Upper lobe of right lung (tissue), 1 donor: ENCODE measurements around the gene SERTAD3. TPM values are rescaled to one million over a fixed set of nuclear protein-coding genes. Genes with fewer than 3 reads are reported as not detected.
A peak's percentile ranks its signal among the peaks of the same experiment; 100 is the strongest.

Experiments used
- ATAC-seq: fragments of 200-7000 bp; cut with Tn5 transposase; one replicate; pipeline ENCODE4 v1.9.1; 2020; ENCODE audit warnings: mild to moderate bottlenecking, moderate library complexity
- DNase-seq: peaks from one replicate; pipeline ENCODE4 v3.0.0-alpha.2; 2020
- H3K27ac ChIP-seq: fragments of 200-600 bp; one replicate; pipeline ENCODE4 v1.8.0; 2022
- H3K27me3 ChIP-seq: fragments of 200-600 bp; one replicate; pipeline ENCODE4 v1.8.0; 2022; ENCODE audit warnings: mild to moderate bottlenecking
- H3K36me3 ChIP-seq: fragments of 200-600 bp; one replicate; pipeline ENCODE4 v1.8.0; 2022
- H3K4me1 ChIP-seq: fragments of 200-600 bp; one replicate; pipeline ENCODE4 v1.8.0; 2022
- H3K4me3 ChIP-seq: fragments of 200-600 bp; one replicate; pipeline ENCODE4 v1.8.0; 2022; ENCODE audit warnings: mild to moderate bottlenecking
- H3K9me3 ChIP-seq: fragments of 200-600 bp; one replicate; pipeline ENCODE4 v1.8.0; 2022
- intact Hi-C: fragments of 100-400 bp; cut with DNase I; formaldehyde crosslinking; loops from one replicate; pipeline ENCODE4 v1.11.0; 2022
- total RNA-seq: library from RNA; stranded (reverse); fragmentation: NEBNext Ultra II Directional; extraction: Animal tissue kit (Norgen Biotek cat#: 25700); gene quantifications from one replicate; pipeline ENCODE4 v1.2.1, GENCODE V29; 2021
- TF ChIP-seq, protein P1 (sequence below): fragments of 200-600 bp; IDR thresholded peaks from one replicate; pipeline ENCODE4 v1.8.0; 2022; ENCODE audit warnings: antibody characterized with exemption
- donor health status: DM: no; HTN: yes; CAD: no; lungs with severe emphysema.

Gene SERTAD3
- total RNA-seq, 1 donor from 2014 or later = 32.6 TPM

DNA sequence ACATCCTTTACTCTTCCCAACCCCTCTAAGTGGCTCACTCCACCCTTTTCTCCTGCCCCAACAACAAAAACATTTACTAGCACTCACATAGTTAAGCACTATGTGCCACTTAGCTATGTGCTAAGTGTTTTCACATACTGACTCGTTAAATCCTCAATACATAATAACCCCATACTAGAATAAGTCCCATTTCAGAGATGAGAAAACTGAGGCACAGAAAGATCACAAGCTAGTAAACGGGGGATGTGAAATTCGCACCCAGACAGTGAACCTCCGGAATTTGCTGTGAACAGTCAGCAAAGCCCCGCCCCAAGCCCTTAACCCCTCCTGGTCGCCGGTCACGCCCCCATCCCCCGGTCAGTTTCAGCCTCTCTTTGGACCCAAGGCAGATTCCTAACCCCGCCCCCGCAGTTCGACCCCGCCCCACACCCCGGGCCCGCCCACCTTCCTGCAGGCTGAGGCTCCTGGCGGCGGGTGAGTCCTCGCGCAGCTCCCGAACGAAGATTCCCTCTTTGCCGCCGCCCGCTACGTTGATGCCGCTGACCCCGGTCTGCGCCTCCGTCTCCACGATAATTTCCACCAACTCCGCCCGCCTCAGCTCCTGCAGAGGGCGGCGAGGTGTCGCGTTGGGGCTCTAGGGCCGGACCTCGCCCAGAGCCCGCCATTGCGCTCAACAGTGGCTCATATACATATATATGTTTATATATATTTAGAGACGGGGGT is 40.7 kb downstream of the SERTAD3 start:
- ATAC-seq (peak; percentile 93), DNase-seq (peak; percentile 96)
- Histone ChIP-seq H3K9me3 (no peaks in the 10 kb centered on the region), H3K4me1 (peaks cover 7% of the 10 kb centered on the region), H3K36me3 (no peaks in the 10 kb centered on the region), H3K4me3 (peak overlapping the region; percentile 77), H3K27me3 (no peaks in the 10 kb centered on the region), H3K27ac (peak overlapping the region; percentile 75)
- TF ChIP-seq, protein P1, sequence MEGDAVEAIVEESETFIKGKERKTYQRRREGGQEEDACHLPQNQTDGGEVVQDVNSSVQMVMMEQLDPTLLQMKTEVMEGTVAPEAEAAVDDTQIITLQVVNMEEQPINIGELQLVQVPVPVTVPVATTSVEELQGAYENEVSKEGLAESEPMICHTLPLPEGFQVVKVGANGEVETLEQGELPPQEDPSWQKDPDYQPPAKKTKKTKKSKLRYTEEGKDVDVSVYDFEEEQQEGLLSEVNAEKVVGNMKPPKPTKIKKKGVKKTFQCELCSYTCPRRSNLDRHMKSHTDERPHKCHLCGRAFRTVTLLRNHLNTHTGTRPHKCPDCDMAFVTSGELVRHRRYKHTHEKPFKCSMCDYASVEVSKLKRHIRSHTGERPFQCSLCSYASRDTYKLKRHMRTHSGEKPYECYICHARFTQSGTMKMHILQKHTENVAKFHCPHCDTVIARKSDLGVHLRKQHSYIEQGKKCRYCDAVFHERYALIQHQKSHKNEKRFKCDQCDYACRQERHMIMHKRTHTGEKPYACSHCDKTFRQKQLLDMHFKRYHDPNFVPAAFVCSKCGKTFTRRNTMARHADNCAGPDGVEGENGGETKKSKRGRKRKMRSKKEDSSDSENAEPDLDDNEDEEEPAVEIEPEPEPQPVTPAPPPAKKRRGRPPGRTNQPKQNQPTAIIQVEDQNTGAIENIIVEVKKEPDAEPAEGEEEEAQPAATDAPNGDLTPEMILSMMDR = no peak
- intact Hi-C loops = no loop called here

DNA sequence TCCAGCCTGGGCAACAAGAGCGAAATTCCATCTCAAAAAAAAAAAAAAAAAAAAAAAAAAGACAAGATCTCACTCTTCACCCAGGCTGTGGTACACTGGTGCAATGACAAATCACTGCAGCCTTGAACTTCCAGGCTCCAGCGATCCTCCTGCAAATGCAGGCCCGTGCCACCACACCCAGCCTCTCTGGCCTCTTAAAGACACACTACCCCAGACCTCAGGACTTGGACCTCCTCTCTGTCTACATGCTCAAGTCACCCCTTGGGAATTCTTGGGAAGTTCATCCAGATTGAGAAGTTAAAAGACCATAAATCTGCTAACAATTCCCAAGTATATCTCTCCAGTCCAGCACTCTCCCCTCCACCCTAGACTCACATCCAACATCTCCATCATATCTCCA is 43.6 kb downstream of the SERTAD3 start:
- no peaks in the 10 kb centered on the region for H3K9me3 ChIP-seq
- H3K4me3 ChIP-seq = no peak overlapping the region
- H3K27ac ChIP-seq = no peak overlapping the region
- H3K27me3 ChIP-seq = no peaks in the 10 kb centered on the region
- intact Hi-C loops = no loop called here
- H3K36me3 ChIP-seq = no peaks in the 10 kb centered on the region
- peaks cover 9% of the 10 kb centered on the region for H3K4me1 ChIP-seq
- no peak for ATAC-seq
- TF ChIP-seq, protein P1 = no peak
- DNase-seq = no peak

DNA sequence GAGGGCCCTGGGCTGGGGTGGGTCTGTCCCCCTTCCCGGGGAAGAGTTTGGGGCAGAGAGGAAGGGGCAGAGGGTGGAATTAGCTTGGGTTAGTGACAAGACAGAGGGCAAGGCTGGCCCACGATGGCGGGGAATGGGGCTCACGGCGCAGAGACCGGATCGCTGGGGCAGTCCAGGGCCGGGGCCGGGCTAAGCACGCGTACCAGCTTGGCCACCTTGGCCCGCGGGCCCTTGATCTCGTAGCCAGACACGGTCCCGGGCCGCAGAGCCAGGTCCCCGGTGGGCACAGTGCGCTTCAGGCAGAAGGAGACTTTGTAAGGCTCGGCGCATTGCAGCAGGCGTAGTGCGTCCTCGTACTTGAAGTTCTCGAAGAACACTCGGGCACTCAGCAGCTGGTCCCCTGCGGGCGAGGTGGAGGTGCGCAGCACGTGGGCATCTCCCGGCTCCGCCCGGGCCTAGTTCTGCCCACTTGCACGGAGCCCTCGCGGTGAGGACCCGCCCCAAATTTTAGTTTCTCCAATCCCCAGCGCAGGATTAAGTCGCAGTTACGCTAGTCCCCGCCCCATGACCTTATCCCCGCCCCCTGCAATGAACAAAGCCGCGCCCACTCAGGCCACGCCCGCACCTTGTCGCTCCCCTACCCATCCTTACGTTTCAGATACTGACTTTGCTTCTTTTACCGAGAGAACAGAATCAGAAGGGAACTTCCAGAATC is 45.6 kb downstream of the SERTAD3 start:
- Histone ChIP-seq H3K4me1 (peaks cover 10% of the 10 kb centered on the region), H3K9me3 (no peaks in the 10 kb centered on the region), H3K4me3 (no peak overlapping the region), H3K27ac (no peak overlapping the region), H3K36me3 (no peaks in the 10 kb centered on the region), H3K27me3 (no peaks in the 10 kb centered on the region)
- ATAC-seq (peak; percentile 78), DNase-seq (peak; percentile 84)
- TF ChIP-seq, protein P1 = no peak
- intact Hi-C loops = no loop called here

DNA sequence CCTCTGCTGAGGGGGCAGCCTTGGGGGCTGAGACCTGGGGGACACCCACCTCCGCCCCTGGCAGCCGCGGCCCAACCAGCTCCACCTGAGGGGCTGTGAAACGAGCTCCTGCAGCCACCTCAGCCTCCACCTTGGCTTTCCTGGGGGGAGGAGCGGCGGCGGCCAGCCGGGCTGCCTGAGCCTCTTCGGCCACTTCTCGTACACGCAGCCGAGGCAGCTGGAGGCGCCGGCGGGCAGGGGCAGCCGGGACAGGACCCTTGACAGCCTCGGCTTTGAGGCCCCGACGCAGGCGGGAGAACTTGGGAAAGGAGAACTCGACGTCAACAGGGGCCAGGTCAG is 46.6 kb downstream of the SERTAD3 start:
- DNase-seq (no peak), ATAC-seq (no peak)
- Histone ChIP-seq H3K4me3 (no peak overlapping the region), H3K9me3 (no peaks in the 10 kb centered on the region), H3K27me3 (no peaks in the 10 kb centered on the region), H3K27ac (no peak overlapping the region), H3K4me1 (peaks cover 10% of the 10 kb centered on the region), H3K36me3 (no peaks in the 10 kb centered on the region)
- TF ChIP-seq, protein P1 = no peak
- intact Hi-C loops = no loop called here

DNA sequence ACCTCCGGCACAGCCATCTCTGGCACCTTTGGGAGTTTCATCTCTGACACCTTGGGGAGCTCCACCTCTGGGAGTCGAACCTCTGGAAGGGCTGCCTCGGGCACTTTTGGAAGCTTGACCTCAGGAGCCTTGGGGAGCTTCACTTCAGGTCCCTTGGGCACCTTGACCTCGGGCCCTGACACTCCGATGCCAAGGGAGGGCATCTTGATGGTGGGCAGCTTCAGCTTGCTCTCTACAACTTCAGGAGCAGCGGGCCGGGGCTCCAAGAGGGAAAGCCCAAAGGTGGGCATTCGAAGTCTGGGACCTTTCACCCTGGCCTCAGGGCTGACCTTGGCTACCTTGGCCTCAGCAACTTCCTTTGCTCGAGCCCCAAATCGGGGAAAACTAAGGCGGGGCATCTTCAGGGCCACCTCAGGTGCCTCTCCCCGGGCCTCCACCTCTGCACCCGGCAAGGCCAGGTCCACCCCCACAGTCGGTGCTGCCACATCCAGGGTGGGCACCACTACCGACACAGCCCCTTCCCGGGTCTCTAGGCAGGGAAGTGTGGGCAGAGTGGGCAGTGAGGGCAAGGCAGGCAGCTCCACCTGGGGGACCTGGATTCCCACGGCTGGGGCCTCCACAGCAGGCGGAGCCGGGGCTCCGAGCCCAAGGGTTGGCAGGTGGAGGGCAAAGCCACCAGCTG is 47.1 kb downstream of the SERTAD3 start:
- H3K36me3 ChIP-seq = no peaks in the 10 kb centered on the region
- no peak for ATAC-seq
- H3K27ac ChIP-seq = no peak overlapping the region
- no peaks in the 10 kb centered on the region for H3K9me3 ChIP-seq
- no peaks in the 10 kb centered on the region for H3K27me3 ChIP-seq
- no peak for DNase-seq
- TF ChIP-seq, protein P1 = no peak
- H3K4me3 ChIP-seq = no peak overlapping the region
- intact Hi-C loops = no loop called here
- H3K4me1 ChIP-seq = peaks cover 16% of the 10 kb centered on the region
